Measurements from ENCODE around the gene PLPPR1.

The PLPPR1 gene

GRCh38 chr9:101209670-101210069 lies 181.1 kb downstream of the PLPPR1 start:
- no peak for DNase-seq (ENCODE audit: low read depth)

DNA sequence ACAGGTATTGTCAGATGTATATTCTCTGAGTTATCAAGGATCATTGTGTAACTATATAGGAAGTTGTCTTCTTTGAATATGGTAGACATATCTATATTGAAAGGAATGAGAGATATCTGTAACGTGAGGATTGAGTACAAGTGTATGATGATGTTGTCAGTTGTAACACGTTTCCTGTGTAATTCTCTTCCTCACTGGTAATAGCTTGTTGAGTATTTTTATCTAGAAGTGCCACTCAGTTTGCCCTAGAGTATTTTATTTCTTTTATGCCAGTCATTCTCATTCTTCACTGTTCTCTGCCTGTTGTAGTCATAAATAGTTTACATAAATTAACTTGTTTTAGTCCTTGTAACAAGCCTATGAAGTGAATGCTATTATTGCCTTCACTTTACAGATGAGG lies 184.1 kb downstream of the PLPPR1 start:
- DNase-seq (ENCODE audit: low read depth), result no peak

- no peak for DNase-seq (ENCODE audit: low read depth)
Observed at GRCh38 chr9:101219030-101219429, 190.5 kb downstream of the PLPPR1 start.

DNA sequence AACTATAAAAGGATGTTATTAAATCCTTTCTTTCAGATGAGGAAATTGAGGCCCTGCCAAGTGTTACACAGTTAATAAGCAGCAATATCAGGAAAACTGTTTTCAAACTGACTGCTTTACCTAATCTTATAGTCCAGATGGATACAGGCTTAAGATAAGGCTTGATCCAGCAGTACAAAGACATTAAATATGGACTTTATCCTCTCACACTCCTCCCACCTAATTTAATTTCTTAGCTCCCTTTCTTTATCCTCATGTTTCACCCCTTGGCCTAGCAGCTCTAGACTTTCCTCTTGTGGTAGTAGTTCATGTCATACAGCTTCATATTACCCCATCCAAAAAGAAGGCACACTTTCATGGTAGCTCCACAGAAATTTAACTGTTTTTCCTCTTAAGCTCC lies 191.8 kb downstream of the PLPPR1 start:
- no peak for DNase-seq (ENCODE audit: low read depth)

DNA sequence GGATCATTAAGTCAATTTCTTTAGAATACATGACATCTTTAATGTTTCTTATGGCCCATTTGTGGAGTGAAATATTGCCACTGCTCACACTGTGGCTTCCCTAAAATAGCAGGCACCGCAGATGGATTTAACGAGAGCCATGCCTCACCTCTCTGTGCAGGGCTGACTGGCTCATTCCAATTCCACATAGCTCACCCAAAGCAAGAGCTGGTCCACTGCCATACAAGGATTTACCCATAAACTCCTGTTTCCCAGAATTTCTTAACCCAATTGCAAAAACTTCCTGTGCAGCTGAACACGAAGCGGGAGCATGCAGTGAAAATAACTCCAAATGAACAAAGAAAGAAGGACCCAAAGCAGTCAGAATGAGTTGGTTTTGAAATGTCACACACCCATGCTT lies 196.7 kb downstream of the PLPPR1 start:
- DNase-seq (ENCODE audit: low read depth), result no peak

DNA sequence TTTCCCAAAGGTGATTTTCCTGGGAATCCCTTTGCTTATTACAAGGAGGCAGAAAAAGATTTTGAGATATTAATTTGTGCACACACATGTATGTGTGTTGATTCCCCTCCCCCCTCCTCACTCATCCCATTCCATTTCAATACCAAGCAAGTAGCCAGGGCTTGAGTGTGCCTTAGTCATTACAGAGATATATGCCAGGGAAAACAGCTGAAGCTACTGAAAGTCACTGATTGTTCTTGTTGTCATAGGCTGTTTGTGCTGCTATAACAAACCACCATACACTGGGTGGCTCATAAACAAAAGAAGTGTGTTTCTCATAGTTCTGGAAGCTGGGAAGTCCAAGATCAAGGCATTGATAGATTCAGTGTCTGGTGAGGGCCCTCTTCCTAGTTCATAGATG lies 197.6 kb downstream of the PLPPR1 start:
- DNase-seq (ENCODE audit: low read depth), result no peak

GRCh38 chr9:101226803-101227202 lies 198.3 kb downstream of the PLPPR1 start:
- DNase-seq (ENCODE audit: low read depth), result no peak

DNA sequence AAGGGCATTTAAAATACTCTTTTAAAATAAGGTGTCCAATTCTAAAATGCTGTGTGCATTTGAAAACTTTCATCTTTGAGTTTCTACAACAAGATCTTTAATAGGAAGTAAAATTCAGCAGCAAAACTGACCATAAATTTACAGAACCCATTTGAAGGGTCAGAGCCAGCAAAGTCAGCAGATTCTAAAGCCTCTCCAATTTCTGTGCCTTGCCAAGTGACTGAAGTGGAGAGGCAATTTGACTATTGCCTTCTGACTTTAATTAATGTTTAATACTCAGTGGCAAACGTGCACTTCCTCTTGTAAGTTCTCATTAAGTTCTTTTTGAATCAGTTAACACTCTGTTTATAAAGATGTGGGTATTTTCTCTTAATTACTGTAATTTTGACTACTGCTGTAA lies 201.1 kb downstream of the PLPPR1 start:
- no peak for DNase-seq (ENCODE audit: low read depth)

DNA sequence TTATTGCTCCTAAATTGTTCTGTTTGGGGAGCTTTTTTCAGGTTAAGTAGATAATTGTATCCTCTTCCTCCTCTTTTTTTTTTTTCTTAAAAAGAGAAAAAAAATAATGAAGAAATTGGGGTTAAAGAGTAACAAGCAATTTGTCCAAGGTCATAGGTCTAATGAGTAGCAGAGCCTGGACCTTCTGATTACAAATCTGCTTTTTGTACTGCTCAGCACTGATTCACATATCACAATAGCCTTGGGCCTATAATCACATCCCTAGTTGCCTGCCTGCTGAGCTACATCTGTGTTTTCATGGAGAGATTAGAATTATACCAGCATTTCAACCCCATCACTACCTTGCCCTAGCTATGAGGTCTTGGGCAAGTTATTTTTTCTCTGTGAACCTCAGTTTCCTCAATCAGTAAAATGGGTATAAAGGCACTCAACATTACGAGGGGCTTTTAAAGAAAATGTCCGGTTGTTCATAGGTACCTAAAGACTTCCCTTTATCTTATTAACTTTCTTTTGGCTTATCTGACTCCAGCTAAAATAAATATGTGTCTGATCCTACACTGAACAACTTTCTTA lies 204.0 kb downstream of the PLPPR1 start:
- DNase-seq (ENCODE audit: low read depth), result no peak

DNA sequence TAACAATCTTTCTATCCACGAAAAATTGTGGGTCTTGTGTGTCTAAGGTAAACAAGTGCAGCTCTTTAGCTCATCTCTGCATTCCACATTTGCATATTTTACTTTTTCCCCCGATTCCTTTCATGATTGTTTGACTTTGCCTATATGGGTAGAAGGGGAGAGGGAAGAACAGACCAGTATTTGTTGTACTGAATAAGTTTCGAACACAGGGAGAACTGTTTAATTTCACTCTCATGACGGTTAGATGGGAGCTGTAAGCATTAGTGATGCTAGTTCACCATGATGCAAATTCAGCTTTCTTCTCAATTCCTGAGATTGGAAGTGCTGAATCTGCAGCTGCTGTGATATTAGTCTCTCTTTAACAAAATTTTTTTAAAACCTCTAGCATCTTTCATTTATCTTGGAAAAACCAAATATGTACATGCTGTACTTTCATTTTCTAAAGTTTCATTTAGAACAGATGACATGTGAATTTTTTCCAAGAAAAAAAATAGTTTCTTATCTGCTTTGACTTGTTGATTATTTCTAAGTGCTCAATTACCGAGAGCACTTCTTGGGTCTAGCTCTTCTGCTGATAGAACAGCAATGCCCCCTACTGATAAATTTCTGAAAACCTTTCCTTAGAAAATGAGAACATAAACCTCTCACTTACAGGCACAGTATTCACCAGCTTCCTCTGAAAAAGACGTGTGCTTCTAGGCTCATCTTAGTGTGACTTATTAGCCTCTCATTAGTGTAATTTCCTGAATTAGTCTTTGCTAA lies 206.8 kb downstream of the PLPPR1 start:
- peak; percentile 6 for DNase-seq (ENCODE audit: low read depth)

- DNase-seq (ENCODE audit: low read depth), result no peak
Observed at GRCh38 chr9:101242651-101243050, 214.1 kb downstream of the PLPPR1 start.

- DNase-seq (ENCODE audit: low read depth), result no peak
Observed at GRCh38 chr9:101246691-101247090, 218.2 kb downstream of the PLPPR1 start.

DNA sequence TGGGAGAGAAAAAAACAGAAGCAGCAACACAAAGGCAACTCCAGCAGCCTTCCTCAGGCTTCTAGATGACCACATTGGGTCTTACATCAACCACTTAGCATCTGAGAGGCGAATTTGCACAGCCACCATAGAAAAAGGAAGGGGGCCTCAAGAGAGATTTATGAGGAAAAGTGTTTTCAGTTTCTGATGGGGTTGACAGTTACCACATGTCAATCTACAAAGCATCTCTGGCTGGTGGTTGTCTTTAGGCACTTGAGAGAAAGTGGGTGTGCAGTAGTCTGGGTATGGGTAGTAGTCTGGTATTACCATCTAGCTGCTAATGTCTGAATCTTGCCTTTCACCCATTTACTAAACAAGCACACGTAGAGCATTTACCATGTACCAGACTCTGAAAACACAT lies 218.8 kb downstream of the PLPPR1 start:
- no peak for DNase-seq (ENCODE audit: low read depth)

GRCh38 chr9:101254733-101255433 lies 226.4 kb downstream of the PLPPR1 start:
- DNase-seq (ENCODE audit: low read depth), result no peak

DNA sequence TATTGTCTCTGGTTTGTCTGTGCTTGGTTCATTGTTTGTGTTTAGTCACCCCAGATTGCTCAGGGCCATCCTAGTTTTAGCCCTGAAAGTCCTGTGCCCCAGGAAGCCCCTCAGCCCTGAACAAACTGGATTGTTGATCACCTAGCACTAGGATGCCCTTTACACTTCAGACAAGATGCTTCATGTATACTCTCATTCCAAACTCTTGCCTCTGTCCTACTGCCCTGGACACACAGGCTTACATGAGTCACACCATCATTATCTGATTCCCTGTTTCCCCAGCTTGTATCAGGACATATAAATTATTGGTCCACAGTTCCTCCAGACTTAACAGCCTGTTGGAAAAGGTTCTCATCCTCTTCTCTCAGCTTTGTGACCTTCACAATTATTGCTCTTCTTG lies 236.2 kb downstream of the PLPPR1 start:
- DNase-seq (ENCODE audit: low read depth), result no peak

- no peak for DNase-seq (ENCODE audit: low read depth)
Observed at GRCh38 chr9:101265261-101265660, 236.7 kb downstream of the PLPPR1 start.

- DNase-seq (ENCODE audit: low read depth), result no peak
Observed at GRCh38 chr9:101268426-101268825, 239.9 kb downstream of the PLPPR1 start.

DNA sequence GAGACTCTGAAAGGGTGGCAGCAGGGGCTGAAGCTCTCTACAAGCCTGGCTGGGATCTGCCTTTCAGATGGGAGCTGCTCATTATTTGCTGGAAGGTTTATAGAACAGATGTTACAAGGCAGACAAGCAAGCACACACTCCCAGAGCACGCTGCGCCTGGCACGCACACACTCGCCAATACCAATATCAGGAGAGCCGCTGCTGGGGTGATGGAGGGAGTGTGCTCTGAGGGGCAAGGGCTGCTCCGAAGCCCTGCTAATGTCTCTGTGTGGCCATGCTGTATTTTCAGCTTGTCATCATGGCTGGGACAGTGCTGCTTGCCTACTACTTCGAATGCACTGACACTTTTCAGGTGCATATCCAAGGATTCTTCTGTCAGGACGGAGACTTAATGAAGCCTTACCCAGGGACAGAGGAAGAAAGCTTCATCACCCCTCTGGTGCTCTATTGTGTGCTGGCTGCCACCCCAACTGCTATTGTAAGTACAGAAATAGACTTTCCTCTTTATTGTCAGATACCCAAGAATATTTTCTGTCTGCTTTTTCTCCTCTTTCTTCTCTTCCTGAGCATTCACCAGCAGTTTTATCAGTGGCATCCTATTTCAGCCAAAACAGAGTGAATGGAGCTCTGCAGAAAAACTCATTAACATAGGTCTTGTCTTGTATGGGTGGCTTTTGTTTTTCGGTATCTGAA lies 241.2 kb downstream of the PLPPR1 start:
- no peak for DNase-seq (ENCODE audit: low read depth)

DNA sequence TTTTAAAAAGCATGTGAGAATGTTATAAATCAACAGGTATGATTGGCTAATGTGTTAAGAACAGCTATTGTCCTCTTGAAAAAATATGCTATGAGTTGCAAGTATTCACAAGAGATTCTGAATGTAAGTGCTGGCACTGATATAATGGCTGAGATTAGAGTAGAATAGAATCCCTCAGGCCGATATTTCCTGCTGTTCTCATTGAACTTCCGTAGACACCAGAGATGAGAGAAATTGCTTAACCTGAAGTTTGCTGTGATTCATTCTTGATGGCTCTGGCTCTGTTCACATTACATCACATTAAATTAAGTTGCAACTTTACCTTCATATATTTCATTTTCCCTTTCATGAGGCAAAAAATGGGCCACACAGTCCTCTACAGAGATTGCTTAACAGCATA lies 241.8 kb downstream of the PLPPR1 start:
- DNase-seq (ENCODE audit: low read depth), result no peak

- no peak for DNase-seq (ENCODE audit: low read depth)
Observed at GRCh38 chr9:101271102-101271501, 242.6 kb downstream of the PLPPR1 start.

DNA sequence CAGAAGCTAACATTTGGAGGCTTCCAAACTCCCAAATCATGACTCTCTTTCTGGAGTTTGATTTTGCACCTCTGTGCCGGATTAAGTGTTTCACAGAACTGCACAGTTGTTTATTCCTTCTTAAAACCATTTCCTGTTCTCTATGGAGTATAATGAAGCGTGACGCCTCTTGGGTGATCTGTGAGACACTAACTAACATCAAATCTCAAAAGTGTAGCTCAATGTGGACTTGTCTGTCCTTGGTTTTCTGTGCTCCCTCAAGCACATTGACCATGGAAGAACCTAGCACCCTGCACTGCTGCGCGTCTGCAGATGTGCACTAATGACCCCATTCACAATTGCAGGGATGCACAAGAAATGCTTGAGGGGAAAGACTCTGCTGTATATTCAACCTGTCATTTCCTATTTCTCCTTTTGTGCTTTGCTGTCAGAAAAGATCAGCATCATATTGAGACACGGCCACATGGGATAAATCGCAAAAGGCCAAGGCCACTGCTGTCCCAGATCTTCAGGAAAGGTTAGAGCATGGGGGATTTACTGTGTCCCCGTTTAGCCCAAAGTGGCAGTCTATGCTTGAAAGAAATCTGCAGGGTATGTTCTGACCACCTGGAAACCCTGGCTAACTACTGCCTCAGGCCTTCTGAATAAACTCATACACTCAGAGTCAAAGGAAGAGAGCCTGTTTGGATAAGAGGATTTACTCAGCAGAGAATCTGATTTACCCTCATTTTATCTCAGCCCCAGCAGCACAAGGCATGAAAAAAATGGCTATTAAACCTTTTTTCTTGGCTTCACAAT lies 246.6 kb downstream of the PLPPR1 start:
- DNase-seq (ENCODE audit: low read depth), result no peak

DNA sequence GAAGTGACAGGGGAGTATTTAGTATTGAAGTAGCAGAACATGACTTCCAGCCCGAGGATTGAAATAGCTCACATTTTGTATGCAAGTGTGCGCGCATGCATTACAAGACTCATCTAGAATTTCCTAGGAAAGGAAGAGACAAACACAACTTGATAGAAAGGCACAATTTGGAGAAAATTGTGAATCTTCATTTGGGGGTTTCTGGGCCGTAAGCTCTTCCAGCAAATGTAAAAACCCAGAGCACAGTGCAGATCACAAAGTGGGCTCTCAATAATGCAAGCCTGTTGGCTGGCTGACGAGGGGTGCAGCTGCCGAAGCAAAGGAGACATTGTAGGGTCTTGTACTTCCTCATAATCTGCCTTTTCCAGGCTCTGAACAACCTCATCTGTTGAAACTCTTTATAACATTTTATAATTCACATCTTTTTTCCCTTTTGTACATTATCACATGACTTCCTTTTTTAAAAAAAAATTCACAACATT lies 247.3 kb downstream of the PLPPR1 start:
- no peak for DNase-seq (ENCODE audit: low read depth)

Data from EH (cell line).